ENCODE measurements around the gene PGK2.

Gene PGK2

GRCh38 chr6:49775043-49775442, 12.0 kb downstream of the PGK2 start:
- H3K27ac ChIP-seq (replicated peaks) = no peak overlapping the region
- H3K27me3 ChIP-seq (ENCODE audit: insufficient read depth, poor library complexity, severe bottlenecking) = no peaks in the 10 kb centered on the region
- DNase-seq (ENCODE audit: low read depth in 1 of 2, low spot score in 1 of 2) = no peak
- no peak for TF ChIP-seq GABPA (IDR thresholded peaks at IDR 0.05; ENCODE audit: low read depth)
- no peak for TF ChIP-seq SPI1 (IDR thresholded peaks at IDR 0.05; ENCODE audit: borderline replicate concordance, low read depth)
- TF ChIP-seq, protein P1, sequence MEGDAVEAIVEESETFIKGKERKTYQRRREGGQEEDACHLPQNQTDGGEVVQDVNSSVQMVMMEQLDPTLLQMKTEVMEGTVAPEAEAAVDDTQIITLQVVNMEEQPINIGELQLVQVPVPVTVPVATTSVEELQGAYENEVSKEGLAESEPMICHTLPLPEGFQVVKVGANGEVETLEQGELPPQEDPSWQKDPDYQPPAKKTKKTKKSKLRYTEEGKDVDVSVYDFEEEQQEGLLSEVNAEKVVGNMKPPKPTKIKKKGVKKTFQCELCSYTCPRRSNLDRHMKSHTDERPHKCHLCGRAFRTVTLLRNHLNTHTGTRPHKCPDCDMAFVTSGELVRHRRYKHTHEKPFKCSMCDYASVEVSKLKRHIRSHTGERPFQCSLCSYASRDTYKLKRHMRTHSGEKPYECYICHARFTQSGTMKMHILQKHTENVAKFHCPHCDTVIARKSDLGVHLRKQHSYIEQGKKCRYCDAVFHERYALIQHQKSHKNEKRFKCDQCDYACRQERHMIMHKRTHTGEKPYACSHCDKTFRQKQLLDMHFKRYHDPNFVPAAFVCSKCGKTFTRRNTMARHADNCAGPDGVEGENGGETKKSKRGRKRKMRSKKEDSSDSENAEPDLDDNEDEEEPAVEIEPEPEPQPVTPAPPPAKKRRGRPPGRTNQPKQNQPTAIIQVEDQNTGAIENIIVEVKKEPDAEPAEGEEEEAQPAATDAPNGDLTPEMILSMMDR (IDR thresholded peaks at IDR 0.05; ENCODE audit: insufficient read depth, low read length) = no peak
- no peak for TF ChIP-seq REST (IDR thresholded peaks at IDR 0.05; ENCODE audit: insufficient replicate concordance, low read depth)
- TF ChIP-seq POLR2AphosphoS5 (IDR thresholded peaks at IDR 0.05; ENCODE audit: low read depth) = no peak
- H3K4me3 ChIP-seq (replicated peaks; ENCODE audit: insufficient read depth, low read length) = no peak overlapping the region

DNA sequence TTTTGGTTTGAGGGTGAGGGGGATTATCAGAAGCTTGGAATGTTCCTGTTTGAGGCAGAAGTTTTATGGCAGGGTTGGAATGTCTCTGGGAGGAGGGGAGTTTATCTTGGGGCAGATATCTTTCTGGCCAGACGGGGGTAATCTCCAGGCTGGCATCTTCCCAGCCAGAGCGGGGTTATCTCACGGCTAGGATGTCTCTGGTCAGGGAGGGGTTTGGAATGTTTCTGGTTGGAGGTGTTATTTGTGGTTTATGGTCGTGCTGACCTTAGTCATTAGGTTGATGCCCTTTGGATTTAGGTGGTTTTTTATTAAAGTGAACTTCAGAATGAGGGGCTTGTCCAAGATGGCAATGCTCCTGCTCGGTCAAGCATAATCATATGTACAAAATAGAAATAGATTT, 14.8 kb downstream of the PGK2 start:
- no peak for DNase-seq (ENCODE audit: low read depth in 1 of 2, low spot score in 1 of 2)
- TF ChIP-seq SPI1 (IDR thresholded peaks at IDR 0.05; ENCODE audit: borderline replicate concordance, low read depth) = no peak
- TF ChIP-seq, protein P1 (IDR thresholded peaks at IDR 0.05; ENCODE audit: insufficient read depth, low read length) = no peak
- TF ChIP-seq GABPA (IDR thresholded peaks at IDR 0.05; ENCODE audit: low read depth) = no peak
- TF ChIP-seq POLR2AphosphoS5 (IDR thresholded peaks at IDR 0.05; ENCODE audit: low read depth) = no peak
- TF ChIP-seq REST (IDR thresholded peaks at IDR 0.05; ENCODE audit: insufficient replicate concordance, low read depth) = no peak
- Histone ChIP-seq H3K27ac (replicated peaks) (no peak overlapping the region), H3K4me3 (replicated peaks; ENCODE audit: insufficient read depth, low read length) (no peak overlapping the region), H3K27me3 (ENCODE audit: insufficient read depth, poor library complexity, severe bottlenecking) (no peaks in the 10 kb centered on the region)

DNA sequence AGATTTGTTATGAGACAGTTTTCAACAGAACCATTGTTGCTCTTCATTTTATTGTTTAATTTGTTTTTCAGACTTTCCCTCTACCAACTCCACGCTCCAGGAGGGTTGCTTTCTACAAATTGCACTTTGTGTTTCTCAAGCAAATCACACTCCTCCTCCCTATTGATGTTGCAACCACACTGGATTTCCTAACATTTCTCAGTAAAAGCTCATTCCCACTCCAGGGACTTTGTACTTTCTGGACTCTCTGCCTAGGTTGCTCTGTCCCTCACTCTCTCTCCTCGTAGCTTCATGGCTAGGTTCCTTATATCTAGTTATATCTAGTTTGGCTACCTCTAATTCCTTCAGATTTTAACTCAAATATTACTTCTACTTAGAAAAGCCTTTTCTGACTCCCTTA, 20.3 kb downstream of the PGK2 start:
- TF ChIP-seq, protein P1 (IDR thresholded peaks at IDR 0.05; ENCODE audit: insufficient read depth, low read length) = no peak
- TF ChIP-seq SPI1 (IDR thresholded peaks at IDR 0.05; ENCODE audit: borderline replicate concordance, low read depth) (no peak), GABPA (IDR thresholded peaks at IDR 0.05; ENCODE audit: low read depth) (no peak), REST (IDR thresholded peaks at IDR 0.05; ENCODE audit: insufficient replicate concordance, low read depth) (no peak), POLR2AphosphoS5 (IDR thresholded peaks at IDR 0.05; ENCODE audit: low read depth) (no peak)
- H3K4me3 ChIP-seq (replicated peaks; ENCODE audit: insufficient read depth, low read length) = no peak overlapping the region
- no peak overlapping the region for H3K27ac ChIP-seq (replicated peaks)
- no peaks in the 10 kb centered on the region for H3K27me3 ChIP-seq (ENCODE audit: insufficient read depth, poor library complexity, severe bottlenecking)
- no peak for DNase-seq (ENCODE audit: low read depth in 1 of 2, low spot score in 1 of 2)
